Fibroblast of villous mesenchyme (primary cell): ENCODE measurements around the gene CNEP1R1. TPM values are rescaled to one million over a fixed set of nuclear protein-coding genes. Genes with fewer than 3 reads are reported as not detected.

ENCODE experiments used
- DNase-seq: peaks from one replicate; pipeline ENCODE4 v3.0.0-alpha.2; 2010; ENCODE audit warnings: low read depth
- H3K4me3 ChIP-seq: 2 replicates; pipeline ENCODE4 v1.5.1; 2011; ENCODE audit warnings: low read depth, mild to moderate bottlenecking, low read length
- total RNA-seq: library from RNA; depleted of rRNA; stranded (reverse); fragments of >200 nt; gene quantifications from 2 replicates; pipeline ENCODE4 v1.2.3, GENCODE V29; 2012
- TF ChIP-seq, protein P1 (sequence below): IDR thresholded peaks from 2 replicates; pipeline ENCODE4 v1.5.1; 2012; ENCODE audit warnings: low read depth, mild to moderate bottlenecking, low read length; ENCODE audit not compliant: insufficient read depth

The CNEP1R1 gene, protein sequence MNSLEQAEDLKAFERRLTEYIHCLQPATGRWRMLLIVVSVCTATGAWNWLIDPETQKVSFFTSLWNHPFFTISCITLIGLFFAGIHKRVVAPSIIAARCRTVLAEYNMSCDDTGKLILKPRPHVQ
- total RNA-seq, result 26.7 and 44.5 TPM in 2 replicates

DNA sequence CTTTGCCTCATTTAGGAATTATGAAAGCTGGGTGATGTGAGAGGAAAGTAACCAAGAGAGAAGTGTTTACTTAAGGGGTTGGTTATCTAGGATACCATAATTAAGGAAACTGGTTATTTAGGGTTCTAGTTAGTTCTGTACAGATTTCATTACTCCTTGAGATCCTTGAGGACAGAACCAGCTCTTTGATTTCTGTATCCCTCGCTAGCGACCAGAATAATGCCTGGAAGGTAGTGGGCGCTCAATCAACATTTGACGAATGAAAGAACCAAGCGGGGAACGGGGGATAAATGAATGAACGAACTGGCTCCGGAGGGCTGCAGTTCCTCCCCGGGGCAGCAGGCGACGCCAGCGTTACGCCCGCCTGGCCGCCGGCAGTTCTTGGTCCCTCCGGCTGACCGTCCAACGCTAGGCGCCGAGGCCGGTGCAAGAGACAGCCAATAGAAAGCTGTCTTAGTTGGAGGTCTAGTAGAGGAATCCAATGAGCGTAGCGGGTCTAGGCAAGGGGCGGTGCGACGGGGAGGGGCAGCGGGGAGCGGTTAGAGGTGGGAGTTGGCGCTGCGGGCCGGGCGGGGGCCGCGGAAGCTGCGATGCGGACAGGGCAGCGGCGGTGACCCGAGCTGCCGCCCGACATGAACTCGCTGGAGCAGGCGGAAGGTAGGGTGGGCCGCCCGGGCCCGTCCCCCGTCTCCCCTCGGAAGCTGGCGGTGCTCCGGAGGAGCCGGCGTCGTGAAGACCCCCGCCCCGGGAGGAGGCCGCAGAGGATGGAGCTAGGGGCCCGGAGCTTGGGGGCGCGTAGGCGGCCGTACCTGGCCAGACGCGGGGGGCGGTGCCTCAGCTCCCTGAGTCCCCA, at the start of gene CNEP1R1:
CNEP1R1 (plus strand) TSS at position 542 of the 853 bp plus-strand sequence; CDS start at position 633, 91 bp downstream.
- DNase-seq, result peak; percentile 98
- peak within 1 kb of the TSS; percentile 75 for H3K4me3 ChIP-seq
- TF ChIP-seq, protein P1, sequence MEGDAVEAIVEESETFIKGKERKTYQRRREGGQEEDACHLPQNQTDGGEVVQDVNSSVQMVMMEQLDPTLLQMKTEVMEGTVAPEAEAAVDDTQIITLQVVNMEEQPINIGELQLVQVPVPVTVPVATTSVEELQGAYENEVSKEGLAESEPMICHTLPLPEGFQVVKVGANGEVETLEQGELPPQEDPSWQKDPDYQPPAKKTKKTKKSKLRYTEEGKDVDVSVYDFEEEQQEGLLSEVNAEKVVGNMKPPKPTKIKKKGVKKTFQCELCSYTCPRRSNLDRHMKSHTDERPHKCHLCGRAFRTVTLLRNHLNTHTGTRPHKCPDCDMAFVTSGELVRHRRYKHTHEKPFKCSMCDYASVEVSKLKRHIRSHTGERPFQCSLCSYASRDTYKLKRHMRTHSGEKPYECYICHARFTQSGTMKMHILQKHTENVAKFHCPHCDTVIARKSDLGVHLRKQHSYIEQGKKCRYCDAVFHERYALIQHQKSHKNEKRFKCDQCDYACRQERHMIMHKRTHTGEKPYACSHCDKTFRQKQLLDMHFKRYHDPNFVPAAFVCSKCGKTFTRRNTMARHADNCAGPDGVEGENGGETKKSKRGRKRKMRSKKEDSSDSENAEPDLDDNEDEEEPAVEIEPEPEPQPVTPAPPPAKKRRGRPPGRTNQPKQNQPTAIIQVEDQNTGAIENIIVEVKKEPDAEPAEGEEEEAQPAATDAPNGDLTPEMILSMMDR, result peak; percentile 100

DNA sequence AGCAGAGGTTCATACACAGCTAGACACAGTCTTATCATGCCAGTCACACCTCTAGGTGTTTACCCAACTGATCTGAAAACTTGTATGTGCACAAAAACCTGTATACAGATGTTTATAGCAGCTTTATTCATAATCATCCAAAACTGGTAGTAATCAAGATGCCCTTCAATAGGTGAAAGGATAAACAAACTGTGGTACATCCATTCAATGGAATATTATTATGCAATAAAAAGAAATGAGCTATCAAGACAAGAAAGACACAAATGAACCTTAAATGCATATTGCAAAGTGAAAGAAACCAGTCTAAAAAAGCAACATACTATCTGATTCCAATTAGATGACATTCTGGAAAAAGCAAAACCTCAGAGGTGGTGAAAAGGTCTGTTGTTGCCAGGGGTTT, 47.6 kb upstream of the CNEP1R1 start:
- no peak overlapping the region for H3K4me3 ChIP-seq
- no peak for DNase-seq
- TF ChIP-seq, protein P1, result no peak

DNA sequence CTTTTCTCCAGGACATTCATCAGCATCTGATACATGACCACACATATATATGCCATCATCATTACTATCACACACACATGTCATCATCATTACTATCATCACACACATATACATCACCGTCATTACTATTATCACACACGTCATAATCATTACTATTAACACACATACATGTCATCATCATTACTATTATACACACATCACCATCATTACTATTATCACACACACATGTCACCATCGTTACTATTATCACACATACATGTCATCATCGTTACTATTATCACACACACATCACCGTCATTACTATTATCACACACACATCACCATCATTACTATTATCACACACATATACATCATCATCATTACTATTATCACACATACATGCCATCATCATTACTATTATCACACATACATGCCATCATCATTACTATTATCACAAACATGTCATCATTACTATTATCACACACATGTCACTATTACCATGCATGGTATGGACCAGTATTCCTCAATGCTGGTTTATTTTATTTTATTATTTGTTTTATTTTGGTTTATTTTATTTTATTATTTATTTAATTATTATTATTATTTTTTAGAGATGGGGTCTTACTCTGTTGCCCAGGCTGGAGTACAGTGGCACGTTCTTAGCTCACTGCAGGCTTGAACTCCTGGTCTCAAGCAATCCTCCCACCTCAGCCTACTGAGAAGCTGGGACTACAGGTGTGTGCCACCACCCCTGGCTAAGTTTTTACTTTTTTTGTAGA, 46.3 kb upstream of the CNEP1R1 start:
- H3K4me3 ChIP-seq, result no peak overlapping the region
- DNase-seq, result no peak
- TF ChIP-seq, protein P1, result no peak

DNA sequence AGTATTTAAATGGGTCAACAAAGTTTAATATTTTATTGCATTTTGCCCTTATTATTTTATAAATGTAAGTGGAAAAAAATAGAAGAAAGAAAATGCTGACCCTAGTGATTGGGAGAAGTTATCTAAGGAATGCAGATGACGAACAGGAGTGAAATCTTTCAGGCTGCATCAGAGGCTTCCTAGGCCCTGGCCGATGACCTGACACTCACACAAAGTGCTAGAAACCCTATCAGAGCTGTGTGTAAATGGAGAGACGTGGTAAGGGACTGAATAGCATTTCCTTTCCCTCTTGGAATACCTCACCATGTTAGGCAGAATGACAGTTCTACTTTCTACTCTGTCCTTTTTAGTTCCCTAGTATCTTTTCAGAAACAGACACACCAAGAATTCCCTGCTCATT, 44.9 kb upstream of the CNEP1R1 start:
- H3K4me3 ChIP-seq, result no peak overlapping the region
- no peak for DNase-seq
- TF ChIP-seq, protein P1, result no peak

DNA sequence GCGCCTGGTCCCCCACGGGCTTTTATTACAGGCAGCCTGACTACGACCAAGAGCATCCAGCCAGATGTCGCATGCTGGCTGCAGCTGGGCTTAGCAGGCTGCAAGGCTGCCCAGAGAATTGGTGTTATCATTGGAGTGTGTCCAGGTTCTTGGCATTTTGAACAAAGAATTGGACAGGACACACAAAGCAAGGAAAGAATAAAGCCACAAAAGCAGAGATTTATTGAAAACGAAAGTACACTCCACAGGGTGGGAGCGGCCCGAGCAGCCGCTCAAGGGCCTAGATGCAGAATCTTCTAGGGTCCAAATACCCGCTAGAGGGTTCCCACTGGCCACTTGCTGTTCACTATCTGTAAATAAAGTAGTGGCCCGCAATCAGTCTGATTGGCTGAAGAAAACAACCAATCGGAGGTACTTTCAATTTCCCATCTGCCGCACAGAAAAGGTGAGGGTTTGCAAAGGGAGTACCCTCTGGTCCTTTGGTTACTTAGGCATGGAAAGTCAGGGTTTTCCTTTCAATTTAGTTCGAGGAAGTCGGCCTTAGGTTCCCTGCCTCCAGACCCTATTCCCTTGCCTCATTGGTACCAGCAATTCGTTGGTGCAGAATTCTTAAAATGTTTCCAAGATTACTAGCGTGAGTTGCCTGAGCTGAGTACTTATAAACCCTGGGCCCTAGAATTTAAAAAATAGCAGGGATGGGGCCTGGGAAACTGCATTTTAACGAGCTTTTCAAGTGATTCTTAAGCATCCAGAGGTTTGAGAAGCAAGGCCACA, 38.5 kb upstream of the CNEP1R1 start:
- H3K4me3 ChIP-seq, result peak overlapping the region; percentile 6
- TF ChIP-seq, protein P1, result no peak
- DNase-seq, result no peak

DNA sequence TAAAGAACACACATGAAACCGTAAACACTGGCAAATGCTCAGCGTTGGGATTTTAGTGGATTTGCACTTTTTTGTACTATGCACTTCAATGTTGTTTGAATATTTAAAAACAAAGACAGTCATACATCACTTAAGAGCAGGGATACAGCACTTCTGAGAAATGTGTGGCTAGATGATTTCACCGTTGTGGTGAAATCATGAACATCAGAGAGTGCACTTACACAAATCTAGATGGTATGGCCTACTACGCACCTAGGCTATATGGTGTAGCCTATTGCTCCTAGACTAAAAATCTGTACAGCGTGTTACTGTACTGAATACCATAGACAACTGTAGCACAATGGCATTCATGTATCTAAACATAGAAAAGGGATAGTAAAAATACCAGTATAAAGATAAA, 37.6 kb upstream of the CNEP1R1 start:
- TF ChIP-seq, protein P1, result no peak
- no peak overlapping the region for H3K4me3 ChIP-seq
- no peak for DNase-seq
